Measurements from ENCODE around the gene IL4R.
A peak's percentile ranks its signal among the peaks of the same experiment; 100 is the strongest.
"Not testable (repeated sequence)": the region's sequence is repeated elsewhere in the genome, so short reads cannot be mapped to it uniquely, and the experiment has no call there.

IL4R gene

GRCh38 chr16:27316038-27316680 lies 2.4 kb downstream of the IL4R start:
- DNase-seq: no peak

DNA sequence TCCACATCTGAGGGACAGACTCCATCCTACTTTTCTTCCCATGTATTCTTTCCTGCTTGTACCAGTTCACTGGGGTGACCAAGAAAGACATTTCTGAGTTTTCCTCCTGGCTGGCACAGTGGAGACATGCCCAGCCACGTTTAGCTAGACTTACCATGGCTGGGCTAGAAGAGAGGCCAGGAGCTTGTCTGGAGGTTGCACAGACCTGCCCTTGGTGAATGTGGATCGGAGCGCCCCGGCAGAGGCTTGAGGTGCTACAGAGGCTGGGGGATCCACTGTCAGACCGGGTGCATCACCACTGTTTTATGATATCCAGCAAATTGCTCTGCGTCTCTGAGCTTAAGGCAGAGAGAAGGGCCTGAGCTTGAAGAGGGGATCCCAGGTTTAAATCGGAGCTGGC lies 3.5 kb downstream of the IL4R start:
- no peak for DNase-seq

- no peak for DNase-seq
Observed at GRCh38 chr16:27317738-27318391, 4.1 kb downstream of the IL4R start.

- peak; percentile 37 for DNase-seq
Observed at GRCh38 chr16:27318392-27319256, 4.8 kb downstream of the IL4R start.

DNA sequence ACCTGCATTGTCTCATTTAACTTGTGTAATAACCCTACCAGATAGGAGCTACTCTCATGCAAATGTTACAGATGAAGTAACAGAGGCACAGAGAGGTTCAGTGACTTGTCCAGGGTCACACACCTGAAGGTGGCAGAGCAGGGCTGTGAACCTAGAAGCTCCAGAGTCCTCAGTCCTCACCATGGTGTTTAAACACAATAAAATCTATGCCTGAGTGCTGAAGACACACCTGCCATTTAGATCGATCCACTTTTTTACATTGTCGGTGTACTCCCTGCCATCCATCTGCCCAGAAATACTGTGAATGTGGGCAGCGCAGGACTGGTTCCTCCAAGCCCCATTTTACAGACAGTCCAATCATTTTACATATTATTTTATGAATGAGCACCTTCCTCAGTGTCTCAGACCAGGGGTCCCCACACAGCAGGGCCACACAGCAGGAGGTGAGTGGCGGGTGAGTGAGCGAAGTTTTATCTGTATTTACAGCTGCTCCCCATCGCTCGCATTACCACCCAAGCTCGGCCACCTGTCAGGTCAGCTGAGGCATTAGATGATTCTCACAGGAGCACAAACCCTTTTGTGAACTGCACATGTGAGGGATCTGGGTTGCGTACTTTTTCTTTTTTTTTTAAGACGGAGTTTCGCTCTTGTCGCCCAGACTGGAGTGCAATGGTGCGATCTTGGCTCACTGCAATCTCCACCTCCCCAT lies 5.6 kb downstream of the IL4R start:
- DNase-seq: no peak

GRCh38 chr16:27320261-27321012 lies 6.7 kb downstream of the IL4R start:
- DNase-seq: no peak

DNA sequence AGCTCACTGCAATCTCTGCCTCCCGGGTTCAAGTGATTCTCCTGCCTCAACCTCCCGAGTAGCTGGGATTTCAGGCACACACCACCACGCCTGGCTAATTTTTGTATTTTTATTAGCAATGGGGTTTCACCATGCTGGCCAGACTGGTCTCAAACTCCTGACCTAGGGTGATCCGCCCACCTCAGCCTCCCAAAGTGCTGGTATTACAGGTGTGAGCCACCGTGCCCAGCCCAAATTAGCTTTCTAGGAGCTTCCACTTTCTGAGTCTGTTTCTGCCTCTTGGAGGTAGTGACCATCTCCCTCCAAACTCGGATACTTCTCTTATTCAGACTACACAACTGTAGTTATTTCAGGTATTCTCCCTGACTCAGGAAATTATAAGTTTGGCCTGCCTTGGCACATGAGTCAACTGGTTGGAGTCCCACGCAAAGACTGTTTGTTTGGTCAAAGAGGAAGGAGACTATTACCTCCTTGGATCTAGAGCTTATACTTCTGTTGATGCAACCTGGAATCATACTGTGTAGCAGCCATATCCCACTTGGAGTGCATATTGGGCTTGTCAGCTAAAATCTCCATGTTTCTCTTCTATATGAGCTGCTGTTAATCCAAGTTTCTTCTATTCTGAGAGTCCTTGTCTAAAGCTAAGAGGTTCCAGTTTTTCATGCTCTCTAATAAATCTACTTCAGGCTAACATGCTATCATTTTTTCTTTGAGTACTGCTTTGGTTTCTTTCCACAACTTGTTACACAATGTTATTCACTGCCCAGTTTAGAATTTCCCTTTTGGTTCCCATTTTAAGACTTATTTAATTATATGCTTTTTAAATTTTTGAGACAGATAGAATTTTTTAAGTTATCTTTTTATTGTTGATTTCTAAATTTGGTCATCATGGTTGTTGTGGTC lies 7.5 kb downstream of the IL4R start:
- peak; percentile 29 for DNase-seq

DNA sequence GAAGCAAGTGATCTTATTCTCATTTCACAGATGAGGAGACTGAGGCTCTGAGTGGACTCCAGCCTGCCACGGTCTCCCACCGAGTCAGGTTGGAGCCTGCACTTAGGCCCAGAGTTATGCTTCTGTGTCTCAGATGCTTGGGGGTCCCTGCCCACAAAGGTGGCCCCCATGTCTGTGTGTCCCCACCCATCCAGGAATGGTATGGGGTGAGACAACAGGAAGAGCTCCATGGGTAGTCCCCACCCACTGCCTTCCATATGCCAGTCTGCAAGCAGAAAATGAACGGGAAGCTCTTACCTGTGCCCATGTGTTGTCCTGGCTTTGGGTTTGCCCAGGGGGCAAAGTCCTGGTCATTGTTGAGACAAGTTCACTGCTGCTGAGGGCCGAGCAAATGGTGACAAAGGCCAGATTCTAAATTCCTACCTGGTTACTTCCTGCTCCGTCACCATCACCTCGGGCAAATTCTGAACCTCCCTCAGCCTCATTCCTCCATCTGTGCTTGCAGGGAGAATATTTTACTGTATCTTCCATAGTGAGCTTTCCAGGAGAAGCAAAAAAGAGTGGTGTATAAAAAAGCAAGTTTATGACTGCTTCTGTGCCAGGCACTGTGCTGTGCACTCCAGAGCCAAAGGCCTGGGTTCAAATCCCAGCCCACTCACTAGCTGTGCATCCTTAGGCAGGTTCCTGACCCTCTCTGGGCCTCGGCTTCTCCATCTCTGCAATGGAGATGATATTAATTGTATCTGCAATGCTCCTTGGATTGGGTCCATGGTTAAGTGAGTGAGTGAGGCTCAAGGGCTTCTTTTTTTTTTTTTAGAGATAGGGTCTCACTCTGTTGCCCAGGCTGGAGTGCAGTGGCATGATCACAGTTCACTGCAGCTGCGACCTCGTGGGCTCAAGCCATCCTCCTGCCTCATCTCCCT lies 9.3 kb downstream of the IL4R start:
- no peak for DNase-seq

DNA sequence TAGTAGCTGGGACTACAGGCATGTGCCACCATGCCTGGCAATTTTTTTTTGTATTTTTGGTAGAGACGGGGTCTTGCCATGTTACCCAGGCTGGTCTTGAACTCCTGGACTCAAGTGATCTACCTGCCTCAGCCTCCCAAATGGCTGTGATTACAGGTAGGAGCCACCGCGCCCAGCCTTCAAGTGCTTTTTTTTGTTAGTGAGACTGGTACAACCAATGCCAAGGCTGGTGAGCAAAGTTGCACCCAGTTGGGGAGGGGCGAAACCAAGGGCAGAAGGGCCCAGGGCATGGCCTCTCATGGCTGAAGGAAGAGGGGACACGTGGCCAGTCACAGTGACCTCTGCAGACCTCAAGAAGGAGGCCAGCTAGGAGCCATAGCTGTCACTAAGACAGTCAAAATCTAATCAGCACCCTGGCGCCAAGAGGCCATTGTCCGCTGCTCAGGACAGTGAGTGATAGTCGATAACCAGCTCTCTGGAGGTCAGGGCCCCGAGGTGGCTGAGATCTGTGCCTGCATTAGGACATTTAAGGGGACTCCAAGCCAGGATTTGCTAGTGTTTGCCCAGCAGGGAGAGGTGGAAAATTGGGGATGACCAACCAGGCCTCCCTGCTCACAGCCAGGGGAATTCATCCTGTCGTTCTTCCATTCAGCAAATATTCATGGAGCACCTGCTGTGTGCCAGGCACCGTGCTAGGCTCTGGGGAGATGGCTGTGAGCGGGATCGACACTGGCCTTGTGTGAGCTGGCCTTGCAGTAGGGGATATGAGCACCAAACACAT lies 10.2 kb downstream of the IL4R start:
- no peak for DNase-seq

- no peak for DNase-seq
Observed at GRCh38 chr16:27324851-27325301, 11.1 kb downstream of the IL4R start.

- no peak for DNase-seq
Observed at GRCh38 chr16:27325736-27326135, 12.0 kb downstream of the IL4R start.

DNA sequence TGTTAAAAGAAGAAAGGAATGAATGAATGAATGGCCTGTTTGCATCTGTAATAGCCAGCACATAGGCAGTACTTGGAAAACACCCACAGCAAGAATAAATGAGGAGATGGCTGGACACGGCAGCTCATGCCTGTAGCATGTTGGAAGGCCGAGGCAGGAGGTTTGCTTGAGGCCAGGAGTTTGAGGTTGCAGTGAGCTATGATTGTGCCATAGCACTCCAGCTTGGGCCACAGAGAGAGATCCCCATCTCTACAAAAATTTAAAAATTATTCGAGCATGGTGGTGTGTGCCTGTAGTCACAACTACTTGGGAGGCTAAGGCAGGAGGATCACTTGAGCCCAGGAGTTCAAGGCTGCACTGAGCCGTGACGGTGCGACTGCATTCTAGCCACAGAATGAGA lies 12.5 kb downstream of the IL4R start:
- no peak for DNase-seq

- DNase-seq: peak; percentile 89
Observed at GRCh38 chr16:27326738-27327585, 13.2 kb downstream of the IL4R start.

DNA sequence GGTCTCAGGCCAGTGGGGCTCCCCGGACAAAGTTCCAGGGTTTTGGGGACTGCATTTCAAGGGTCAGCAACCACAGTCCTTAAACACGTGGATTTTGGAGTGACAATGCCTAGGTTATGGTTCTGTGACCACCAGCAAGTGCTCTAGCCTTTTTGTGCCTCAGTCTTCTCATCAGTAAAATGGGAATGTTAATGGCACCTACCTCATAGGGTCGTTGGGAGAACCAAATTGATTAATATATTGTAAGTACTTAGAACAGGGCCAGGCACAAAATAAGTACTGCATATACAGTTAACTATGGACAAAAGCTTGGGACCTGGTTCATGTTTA lies 13.8 kb downstream of the IL4R start:
- DNase-seq: no peak

DNA sequence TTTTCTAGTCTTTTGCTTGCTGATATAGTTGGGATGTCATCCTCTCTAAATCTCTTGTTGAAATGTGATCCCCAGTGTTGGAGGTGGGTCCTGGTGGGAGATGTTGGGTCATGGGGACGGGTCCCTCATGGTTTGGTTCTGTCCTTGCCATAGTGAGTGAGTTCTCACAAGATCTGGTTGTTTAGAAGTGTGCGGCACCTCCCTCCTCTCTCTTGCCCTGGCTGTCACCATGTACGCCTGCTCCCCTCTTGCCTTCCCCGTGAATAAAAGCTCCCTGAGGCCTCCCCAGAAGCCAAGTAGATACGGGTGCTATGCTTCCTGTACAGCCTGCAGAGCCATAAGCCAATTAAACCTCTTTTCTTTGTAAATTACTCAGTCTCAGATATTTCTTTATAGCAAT lies 15.2 kb downstream of the IL4R start:
- DNase-seq: no peak

GRCh38 chr16:27329376-27330079 lies 15.8 kb downstream of the IL4R start:
- DNase-seq: not testable (repeated sequence)

GRCh38 chr16:27330542-27330941 lies 16.8 kb downstream of the IL4R start:
- peak; percentile 86 for DNase-seq

- DNase-seq: peak; percentile 7
Observed at GRCh38 chr16:27332105-27332504, 18.3 kb downstream of the IL4R start.
